Right lung (tissue), 5 donors: ENCODE measurements around the gene CDC42BPB. TPM values are rescaled to one million over a fixed set of nuclear protein-coding genes. Genes with fewer than 3 reads are reported as not detected.

Experiments used
- polyA plus RNA-seq, 5 donors: library from polyadenylated mRNA; unstranded; fragments of 120-200 nt; gene quantifications; one replicate each; pipeline versions ENCODE4 v1.2.1 to v1.2.3, GENCODE V29; 2013; ENCODE audit warnings: inconsistent platforms in 1 of 5, low replicate concordance in 1 of 5; ENCODE audit not compliant: insufficient read length in 5 of 5, insufficient read depth in 1 of 5

The CDC42BPB gene
- polyA plus RNA-seq, 5 donors = 59.3 to 80.3 (median 69.9) TPM

Other genes starting within 250 kb of the CDC42BPB start
- 1 to 10 TPM in 3 of 5 donors, under 1 TPM in 2; 0.35 to 1.5 (median 1.0) TPM for gene AMN, start 134.9 kb downstream of the CDC42BPB start, polyA plus RNA-seq
- gene LBHD2, start 26.7 kb upstream of the CDC42BPB start, polyA plus RNA-seq = not detected
- 1 to 10 TPM; 2.2 to 5.2 (median 4.2) TPM for gene EXOC3L4, start 37.2 kb upstream of the CDC42BPB start, polyA plus RNA-seq
- 10 to 100 TPM; 25.6 to 41.7 (median 35.6) TPM for gene TNFAIP2, start 65.9 kb upstream of the CDC42BPB start, polyA plus RNA-seq